ENCODE measurements around the gene ANKRD6.

ANKRD6 gene

GRCh38 chr6:89567630-89568390, 134.9 kb downstream of the ANKRD6 start:
- no peak for TF ChIP-seq CTCF (IDR thresholded peaks at IDR 0.05)

DNA sequence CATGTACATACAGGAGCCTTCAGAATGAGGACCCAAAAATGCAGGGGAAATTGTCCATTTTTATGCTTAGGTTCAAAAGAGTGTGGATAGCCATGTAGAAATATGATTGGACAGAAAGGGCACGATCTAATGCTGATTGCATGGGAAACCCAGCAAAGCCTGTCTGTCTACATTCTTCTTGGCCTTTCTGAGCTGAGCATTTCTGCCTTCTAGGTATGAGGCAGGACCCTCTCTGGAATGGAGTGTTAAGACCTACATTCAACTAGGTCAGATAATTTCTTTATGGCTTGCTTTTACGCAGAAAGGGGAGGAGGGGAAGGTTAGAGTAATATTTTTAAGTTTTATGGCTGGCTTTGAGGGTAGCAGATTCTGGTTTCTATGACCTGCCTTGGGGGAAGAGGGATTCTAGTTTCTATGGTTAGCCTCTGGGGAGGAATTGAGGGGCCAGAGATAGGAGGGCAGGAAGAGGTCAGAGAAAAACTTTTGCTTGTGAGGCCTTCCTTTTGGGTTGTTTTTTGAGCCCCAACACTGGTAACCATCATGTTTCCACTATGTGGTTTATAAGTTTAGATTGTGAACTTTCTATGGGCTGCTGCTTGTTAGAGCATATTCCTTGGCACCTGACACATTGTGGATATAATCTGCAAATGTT, 142.1 kb downstream of the ANKRD6 start:
- TF ChIP-seq CTCF (IDR thresholded peaks at IDR 0.05) = no peak

DNA sequence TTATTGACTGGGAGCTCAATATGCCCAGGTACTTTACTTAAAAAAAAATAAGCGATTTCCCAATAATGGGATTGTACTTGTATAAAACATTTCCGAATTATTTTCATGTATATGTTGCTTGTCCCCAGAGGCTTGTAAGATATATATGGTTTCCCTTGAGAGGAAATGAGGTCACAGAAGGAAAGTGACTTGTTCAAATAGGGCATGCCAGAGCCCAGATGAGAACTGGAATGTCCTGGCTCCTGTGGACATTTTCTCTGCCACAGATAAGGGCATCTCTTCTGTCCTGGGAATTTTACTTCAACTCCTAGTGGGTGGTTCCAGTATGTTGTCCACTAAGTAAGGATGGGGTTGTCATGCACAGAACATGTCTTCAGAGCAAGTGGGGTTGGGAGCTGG, 142.6 kb downstream of the ANKRD6 start:
- no peak for TF ChIP-seq CTCF (IDR thresholded peaks at IDR 0.05)

DNA sequence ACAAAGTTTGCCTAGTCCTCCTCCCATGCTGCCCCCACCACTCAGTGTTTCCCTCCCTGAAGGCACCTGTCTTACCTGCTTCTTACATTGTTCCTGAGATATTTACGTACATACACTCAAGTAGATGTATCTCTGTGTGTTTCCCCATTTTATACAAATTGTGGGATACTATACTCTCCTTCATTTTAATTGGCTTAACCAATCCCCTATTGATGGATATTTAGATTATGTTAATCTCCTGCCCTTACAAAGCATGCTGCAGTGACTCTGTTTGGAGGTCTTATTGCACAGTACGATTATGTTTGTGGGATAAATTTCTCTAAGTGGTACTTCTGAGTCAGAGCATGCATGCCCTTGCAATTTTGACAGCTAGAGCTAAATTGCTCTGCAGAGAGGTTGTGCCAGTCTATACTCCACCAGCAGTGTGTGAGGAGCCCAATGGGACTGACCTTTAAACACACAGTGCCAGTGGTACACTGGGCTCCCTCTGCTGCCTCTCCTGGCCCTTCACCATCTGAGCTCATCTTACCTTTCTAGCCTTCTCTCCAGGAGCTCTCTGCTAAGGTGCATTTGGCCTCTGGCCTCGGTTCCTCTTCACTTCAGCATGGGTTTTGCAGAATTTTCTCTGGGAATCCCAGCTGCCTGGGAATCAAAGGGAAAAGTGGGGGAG, 148.2 kb downstream of the ANKRD6 start:
- no peak for TF ChIP-seq CTCF (IDR thresholded peaks at IDR 0.05)

- TF ChIP-seq CTCF (IDR thresholded peaks at IDR 0.05) = no peak
These were observed 148.7 kb downstream of the ANKRD6 start for GRCh38 chr6:89581689-89582088.

DNA sequence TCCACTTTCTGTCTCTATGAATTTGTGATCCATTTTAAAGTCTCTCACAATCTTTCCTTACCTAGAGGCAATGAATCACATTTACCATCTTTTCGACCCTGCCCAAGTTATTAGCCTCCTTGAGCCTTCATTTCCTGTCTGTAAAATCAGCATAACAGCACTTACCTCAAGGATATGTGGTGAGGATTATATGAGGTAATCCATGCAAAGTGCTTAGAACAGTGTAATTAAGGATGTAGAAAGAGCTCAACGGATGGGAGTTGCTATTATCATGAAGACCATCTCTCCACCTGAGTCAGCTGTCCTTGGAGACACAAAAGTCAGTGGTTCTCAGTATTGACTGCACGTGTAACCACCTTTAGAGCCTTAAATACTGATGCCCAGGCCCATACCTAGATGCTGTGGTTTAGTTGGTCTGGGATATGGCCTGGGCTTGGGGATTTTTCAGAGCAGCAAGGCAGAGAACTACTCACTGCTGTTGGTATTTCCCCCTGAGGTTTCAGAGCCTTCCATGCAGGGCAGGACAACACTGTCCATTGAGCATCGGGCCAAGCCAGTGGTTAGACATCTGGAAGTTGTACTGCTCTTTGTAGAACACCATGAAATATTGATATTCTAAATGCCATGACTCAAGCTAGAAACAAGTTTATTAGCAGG, 149.8 kb downstream of the ANKRD6 start:
- TF ChIP-seq CTCF (IDR thresholded peaks at IDR 0.05) = no peak

- no peak for TF ChIP-seq CTCF (IDR thresholded peaks at IDR 0.05)
These were observed 150.6 kb downstream of the ANKRD6 start for GRCh38 chr6:89583559-89583958.

Measured in LNCAP (cell line).